K562 (cell line): ENCODE results near the gene TBC1D17. TPM values are rescaled to one million over a fixed set of nuclear protein-coding genes. Genes with fewer than 3 reads are reported as not detected.
A peak's percentile ranks its signal among the peaks of the same experiment; 100 is the strongest.

Experiments used
- BRCA1 ChIP-seq, 2 experiments: fragments of 450-650 bp in 1 of 2; sonication (generic) in 1 of 2; formaldehyde crosslinking in 1 of 2; IDR thresholded peaks; 2 replicates each; pipeline versions ENCODE4 v1.5.0 to v1.6.1; 2017 to 2020; ENCODE audit warnings: mild to moderate bottlenecking in 1 of 2, missing genetic modification reagents in 1 of 2
- CBX8 ChIP-seq: fragments of 200-600 bp; sonication (generic); IDR thresholded peaks from 2 replicates; pipeline ENCODE4 v1.6.1; 2012; ENCODE audit warnings: borderline replicate concordance, mixed run types, low read depth, mild to moderate bottlenecking, moderate library complexity, mixed read lengths, low read length, control low read depth, inconsistent platforms; ENCODE audit not compliant: poor library complexity, severe bottlenecking; ENCODE audit errors: extremely low read depth
- COPS2 ChIP-seq: fragments of 450-650 bp; conservative IDR thresholded peaks from 2 replicates; pipeline ENCODE4 v1.6.1; 2016; ENCODE audit warnings: mild to moderate bottlenecking, moderate library complexity
- EP400 ChIP-seq: fragments of 450-650 bp; IDR thresholded peaks from 2 replicates; pipeline ENCODE4 v1.6.1; 2017; ENCODE audit warnings: antibody characterized with exemption, mild to moderate bottlenecking, moderate library complexity
- KAT8 ChIP-seq: fragments of 450-650 bp; IDR thresholded peaks from 2 replicates; pipeline ENCODE4 v1.6.1; 2016; ENCODE audit warnings: low read depth, mild to moderate bottlenecking
- MED1 ChIP-seq: sonication (generic); formaldehyde crosslinking; IDR thresholded peaks from 2 replicates; pipeline ENCODE4 v1.8.1; 2023; ENCODE audit warnings: missing genetic modification reagents, borderline replicate concordance
- MTA1 ChIP-seq: fragments of 450-650 bp; IDR thresholded peaks from 2 replicates; pipeline ENCODE4 v1.6.1; 2017; ENCODE audit warnings: borderline replicate concordance
- MXI1 ChIP-seq: IDR thresholded peaks from 2 replicates; pipeline ENCODE4 v1.6.1; 2011; ENCODE audit warnings: low read depth, mild to moderate bottlenecking, improper control_type of control experiment, low read length
- NR3C1 ChIP-seq: sonication (generic); formaldehyde crosslinking; IDR thresholded peaks from 2 replicates; pipeline ENCODE4 v1.8.1; 2022; ENCODE audit warnings: missing genetic modification reagents
- PHB ChIP-seq: fragments of 250-450 bp; sonication (Bioruptor Pico); IDR thresholded peaks from 2 replicates; pipeline ENCODE4 v1.5.0; 2021
- RAD21 ChIP-seq, 2 experiments: fragments of 250-450 bp in 1 of 2; fragments of 450-650 bp in 1 of 2; sonication (Bioruptor Pico) in 1 of 2; formaldehyde crosslinking in 1 of 2; IDR thresholded peaks in 1 of 2; conservative IDR thresholded peaks in 1 of 2; 2 replicates each; pipeline versions ENCODE4 v1.4.0 to v1.8.0; 2020 to 2022; ENCODE audit warnings: mild to moderate bottlenecking in 2 of 2, moderate library complexity in 1 of 2
- SAFB2 ChIP-seq: fragments of 200-400 bp; formaldehyde crosslinking; IDR thresholded peaks from 2 replicates; pipeline ENCODE4 v1.6.1; 2018; ENCODE audit warnings: borderline replicate concordance, low read length, low read depth, moderate library complexity; ENCODE audit not compliant: severe bottlenecking
- SP2 ChIP-seq: IDR thresholded peaks from 2 replicates; pipeline ENCODE4 v1.6.1; 2011; ENCODE audit warnings: mild to moderate bottlenecking, low read depth, low read length, moderate library complexity; ENCODE audit not compliant: poor library complexity, severe bottlenecking; ENCODE audit errors: extremely low read depth
- SRSF7 ChIP-seq: fragments of 200-400 bp; formaldehyde crosslinking; optimal IDR thresholded peaks from 2 replicates; pipeline ENCODE3; 2017; ENCODE audit warnings: mild to moderate bottlenecking, low read depth, low read length
- SUPT5H ChIP-seq: fragments of 450-650 bp; IDR thresholded peaks from 2 replicates; pipeline ENCODE4 v1.6.1; 2016
- TARDBP ChIP-seq: fragments of 450-650 bp; IDR thresholded peaks from 2 replicates; pipeline ENCODE4 v1.6.1; 2016
- TEAD4 ChIP-seq, 2 experiments: sonication (generic) in 1 of 2; formaldehyde crosslinking in 1 of 2; IDR thresholded peaks; 2 replicates each; pipeline versions ENCODE4 v1.6.1 to v1.8.0; 2012 to 2022; ENCODE audit warnings: borderline replicate concordance in 1 of 2, inconsistent platforms in 1 of 2, low read length in 1 of 2, mild to moderate bottlenecking in 1 of 2, missing genetic modification reagents in 1 of 2
- ZHX1 ChIP-seq: fragments of 150-350 bp; conservative IDR thresholded peaks from 2 replicates; pipeline ENCODE4 v1.6.1; 2014; ENCODE audit warnings: low read length
- ZNF395 ChIP-seq: fragments of 200-800 bp; sonication (Bioruptor generic); IDR thresholded peaks from 2 replicates; pipeline ENCODE4 v1.6.1; 2017; ENCODE audit warnings: missing genetic modification characterization, missing compliant biosample characterization
- ZZZ3 ChIP-seq: fragments of 450-650 bp; IDR thresholded peaks from 2 replicates; pipeline ENCODE4 v1.6.1; 2016; ENCODE audit warnings: antibody characterized with exemption, mild to moderate bottlenecking, moderate library complexity
- polyA plus RNA-seq, 8 experiments: library from polyadenylated mRNA; depleted of rRNA in 4 of 8; stranded (reverse) in 5 of 8; unstranded in 3 of 8; fragments of >200 nt; fragmentation: Nextera tagmentation in 2 of 8; fragmentation: Illumina TruSeq in 1 of 8; extraction: Ambion mirVana in 2 of 8; extraction: Trizol in 1 of 8; gene quantifications; 2 replicates each; pipeline versions ENCODE4 v1.2.1 to v1.2.3, GENCODE V29; 2011 to 2014; ENCODE audit warnings: inconsistent platforms in 1 of 8, missing spikeins in 1 of 8
- total RNA-seq, 7 experiments: library from RNA; depleted of rRNA in 6 of 7; stranded (reverse); fragments of >200 nt in 6 of 7; fragmentation: Illumina TruSeq in 2 of 7; extraction: Trizol in 2 of 7; gene quantifications; 2 replicates each; pipeline versions ENCODE4 v1.2.1 to v1.2.3, GENCODE V29; 2011 to 2021; ENCODE audit warnings: low replicate concordance in 1 of 7

The TBC1D17 gene
- total and polyA plus RNA-seq, 9 of the 15 experiments (the other 6 are each of a cell fraction or from before 2014, with no cell fraction given), result 0.42 to 16.0 (median 3.8) TPM

GRCh38 chr19:49875857-49876421, 1.6 kb upstream of the TBC1D17 start (continued):
- no peak for TF ChIP-seq ZHX1
- TF ChIP-seq SAFB2, result no peak
- no peak for TF ChIP-seq COPS2
- no peak for TF ChIP-seq ZNF395
- TF ChIP-seq MXI1, result no peak
- no peak for TF ChIP-seq BRCA1 (IDR thresholded peaks at IDR 0.05)
- TF ChIP-seq BRCA1 (CRISPR knock-in tag; IDR thresholded peaks at IDR 0.05), result 0 out of 2 replicates have a peak, but pooled peaks have one; percentile 28
- TF ChIP-seq MED1 (CRISPR knock-in tag), result no peak
- no peak for TF ChIP-seq KAT8
- 0 out of 4 replicates have a peak, but pooled peaks of 1 of the 2 experiments have one; percentile 3 for TF ChIP-seq RAD21 (CRISPR knock-in tag; conservative IDR thresholded peaks at IDR 0.05 in 1 of 2, IDR thresholded peaks at IDR 0.05 in 1 of 2)
- TF ChIP-seq CBX8, result no peak
- no peak for TF ChIP-seq MTA1
- peak; percentile 59 for TF ChIP-seq SP2
- TF ChIP-seq TEAD4 (IDR thresholded peaks at IDR 0.05; ENCODE audit: low read length), result 0 out of 2 replicates have a peak, but pooled peaks have one; percentile 14
- no peak for TF ChIP-seq TEAD4 (CRISPR knock-in tag; IDR thresholded peaks at IDR 0.05; ENCODE audit: borderline replicate concordance)
- TF ChIP-seq PHB, result 0 out of 2 replicates have a peak, but pooled peaks have one; percentile 83
- no peak for TF ChIP-seq TARDBP
- TF ChIP-seq EP400, result no peak; the same call in 1 of the 2 replicates
- no peak for TF ChIP-seq SUPT5H
- TF ChIP-seq NR3C1 (CRISPR knock-in tag), result no peak
- TF ChIP-seq SRSF7, result no peak
- no peak for TF ChIP-seq ZZZ3
